PC-9 (cell line): ENCODE data around the gene TOX3.

Experiments used
- EZH2 ChIP-seq: fragments of 200-600 bp; sonication (generic); IDR thresholded peaks from 2 replicates; pipeline ENCODE4 v1.8.0; 2017; ENCODE audit warnings: antibody characterized with exemption, low read depth
- TF ChIP-seq, protein P1 (sequence below): fragments of 200-600 bp; sonication (generic); conservative IDR thresholded peaks from 2 replicates; pipeline ENCODE4 v1.6.1; 2017; ENCODE audit warnings: mixed run types, antibody characterized with exemption, mild to moderate bottlenecking, moderate library complexity

DNA sequence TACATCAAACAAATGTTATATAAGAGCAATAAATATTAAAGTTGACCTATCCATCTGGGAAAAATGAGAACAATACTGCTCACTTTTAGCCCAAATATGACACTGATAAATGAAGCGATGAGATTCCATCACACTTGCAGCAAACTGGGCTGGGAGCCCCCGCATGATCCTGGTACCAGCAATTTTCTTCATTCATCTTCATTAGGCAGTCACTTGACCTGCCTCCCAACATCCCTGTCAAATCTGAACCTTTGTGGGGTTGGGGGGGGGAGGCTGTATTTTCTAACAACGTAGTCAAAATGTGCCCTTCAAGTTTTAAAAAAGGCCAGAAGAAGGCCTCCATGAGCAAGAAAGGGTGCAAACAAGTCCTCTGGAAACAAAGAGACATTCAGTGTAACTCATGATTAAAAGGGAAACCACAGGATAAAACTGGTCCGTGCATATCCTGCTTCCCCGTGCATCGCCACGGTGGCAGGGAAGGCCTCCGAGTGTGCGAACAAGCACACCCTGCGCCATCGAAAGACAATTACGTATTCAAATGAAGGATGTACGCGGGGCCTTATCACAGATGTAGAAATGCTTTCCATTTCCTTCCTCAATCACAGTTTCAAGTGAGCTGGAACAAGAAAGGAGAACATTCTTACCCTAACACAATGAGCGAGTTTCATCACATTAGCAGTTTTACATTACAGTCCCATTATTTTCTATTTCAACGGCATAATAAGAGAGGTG lies 48.4 kb downstream of the TOX3 start:
- TF ChIP-seq, protein P1, sequence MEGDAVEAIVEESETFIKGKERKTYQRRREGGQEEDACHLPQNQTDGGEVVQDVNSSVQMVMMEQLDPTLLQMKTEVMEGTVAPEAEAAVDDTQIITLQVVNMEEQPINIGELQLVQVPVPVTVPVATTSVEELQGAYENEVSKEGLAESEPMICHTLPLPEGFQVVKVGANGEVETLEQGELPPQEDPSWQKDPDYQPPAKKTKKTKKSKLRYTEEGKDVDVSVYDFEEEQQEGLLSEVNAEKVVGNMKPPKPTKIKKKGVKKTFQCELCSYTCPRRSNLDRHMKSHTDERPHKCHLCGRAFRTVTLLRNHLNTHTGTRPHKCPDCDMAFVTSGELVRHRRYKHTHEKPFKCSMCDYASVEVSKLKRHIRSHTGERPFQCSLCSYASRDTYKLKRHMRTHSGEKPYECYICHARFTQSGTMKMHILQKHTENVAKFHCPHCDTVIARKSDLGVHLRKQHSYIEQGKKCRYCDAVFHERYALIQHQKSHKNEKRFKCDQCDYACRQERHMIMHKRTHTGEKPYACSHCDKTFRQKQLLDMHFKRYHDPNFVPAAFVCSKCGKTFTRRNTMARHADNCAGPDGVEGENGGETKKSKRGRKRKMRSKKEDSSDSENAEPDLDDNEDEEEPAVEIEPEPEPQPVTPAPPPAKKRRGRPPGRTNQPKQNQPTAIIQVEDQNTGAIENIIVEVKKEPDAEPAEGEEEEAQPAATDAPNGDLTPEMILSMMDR, result no peak
- TF ChIP-seq EZH2, result no peak
